GM12891 (cell line): ENCODE data around the gene GPAT3.

ENCODE experiments used
- POLR2A ChIP-seq: IDR thresholded peaks from 2 replicates; pipeline ENCODE4 v1.6.1; 2011; ENCODE audit warnings: low read depth, low read length, control low read depth
- TAF1 ChIP-seq: IDR thresholded peaks from 2 replicates; pipeline ENCODE4 v1.6.1; 2011; ENCODE audit warnings: low read depth, low read length, control low read depth

DNA sequence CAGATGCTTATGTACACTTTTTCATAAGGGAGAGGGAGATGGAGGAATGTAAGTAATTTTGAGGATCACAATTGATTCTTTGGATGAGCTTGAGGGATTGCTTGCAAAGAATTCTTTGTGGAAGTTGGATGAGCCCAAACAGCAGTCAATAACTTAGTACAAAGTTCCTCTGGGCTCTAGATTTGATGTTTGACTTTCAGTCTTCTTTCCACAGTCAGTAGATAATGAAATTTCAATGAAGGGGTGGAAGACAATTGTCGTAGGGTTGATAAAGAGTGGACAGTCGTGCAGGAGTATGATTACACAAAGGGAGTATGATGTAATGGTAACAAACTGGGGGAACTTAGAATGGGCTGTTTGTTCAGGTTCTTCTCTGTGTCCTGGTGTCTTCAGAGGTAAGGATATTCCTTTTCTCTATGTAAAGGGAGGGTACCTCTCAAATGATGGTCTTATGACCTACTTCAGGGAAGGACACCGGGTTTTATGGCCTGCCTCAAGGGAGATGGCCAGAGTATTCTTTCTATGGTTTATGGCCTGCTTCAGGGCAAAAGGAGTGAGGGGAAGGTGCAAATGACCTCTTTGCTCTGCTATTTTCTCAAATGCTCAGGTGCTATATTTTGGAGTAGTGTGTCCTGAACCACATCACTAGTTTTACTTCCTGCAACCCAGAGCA, 49.3 kb upstream of the GPAT3 start:
- TF ChIP-seq POLR2A (no peak), TAF1 (no peak)
